Osteocyte (in vitro differentiated cells): ENCODE results near the gene NFKBIA. TPM values are rescaled to one million over a fixed set of nuclear protein-coding genes. Genes with fewer than 3 reads are reported as not detected.
A peak's percentile ranks its signal among the peaks of the same experiment; 100 is the strongest.

Experiments
- DNase-seq: peaks from one replicate; pipeline ENCODE4 v3.0.0; 2021; ENCODE audit warnings: mixed read lengths; ENCODE audit not compliant: unreplicated experiment; ENCODE audit errors: extremely low spot score
- H3K27ac Mint-ChIP-seq: one replicate; pipeline ENCODE4 v1.8.0; 2021; ENCODE audit warnings: mild to moderate bottlenecking, mixed read lengths; ENCODE audit not compliant: unreplicated experiment
- H3K27me3 Mint-ChIP-seq: one replicate; pipeline ENCODE4 v1.8.0; 2021; ENCODE audit warnings: mixed read lengths; ENCODE audit not compliant: unreplicated experiment
- H3K36me3 Mint-ChIP-seq: one replicate; pipeline ENCODE4 v1.8.0; 2021; ENCODE audit warnings: mixed read lengths; ENCODE audit not compliant: unreplicated experiment
- H3K4me1 Mint-ChIP-seq: one replicate; pipeline ENCODE4 v1.8.0; 2021; ENCODE audit warnings: mixed read lengths; ENCODE audit not compliant: unreplicated experiment
- H3K4me3 Mint-ChIP-seq: one replicate; pipeline ENCODE4 v1.8.0; 2021; ENCODE audit warnings: mild to moderate bottlenecking, moderate library complexity, mixed read lengths; ENCODE audit not compliant: unreplicated experiment
- H3K9me3 Mint-ChIP-seq: one replicate; pipeline ENCODE4 v1.8.0; 2021; ENCODE audit warnings: mixed read lengths; ENCODE audit not compliant: unreplicated experiment
- CTCF ChIP-seq: fragments of 200-600 bp; sonication (generic); IDR thresholded peaks from 2 replicates; pipeline ENCODE4 v1.5.0; 2021; ENCODE audit warnings: antibody characterized with exemption, mild to moderate bottlenecking, moderate library complexity
- total RNA-seq: library from RNA; stranded (reverse); gene quantifications from 2 replicates; pipeline ENCODE4 v1.2.1, GENCODE V29; 2021

NFKBIA gene
- total RNA-seq, 1 donor from 2014 or later = 58.9 TPM

GRCh38 chr14:35395283-35395682, 9.3 kb downstream of the NFKBIA start:
- Mint-ChIP-seq H3K36me3 (peaks cover 7% of the 10 kb centered on the region), H3K9me3 (no peaks in the 10 kb centered on the region), H3K4me3 (no peak overlapping the region), H3K4me1 (peaks cover 39% of the 10 kb centered on the region), H3K27ac (no peak overlapping the region), H3K27me3 (no peaks in the 10 kb centered on the region)
- TF ChIP-seq CTCF = no peak
- no peak for DNase-seq

- H3K36me3 Mint-ChIP-seq = peaks cover 4% of the 10 kb centered on the region
- DNase-seq = no peak
- no peak overlapping the region for H3K27ac Mint-ChIP-seq
- H3K4me1 Mint-ChIP-seq = peaks cover 38% of the 10 kb centered on the region
- no peak for TF ChIP-seq CTCF
- H3K27me3 Mint-ChIP-seq = no peaks in the 10 kb centered on the region
- no peaks in the 10 kb centered on the region for H3K9me3 Mint-ChIP-seq
- H3K4me3 Mint-ChIP-seq = no peak overlapping the region
Measured at GRCh38 chr14:35394326-35395013, 10.1 kb downstream of the NFKBIA start.

GRCh38 chr14:35393826-35394225, 10.7 kb downstream of the NFKBIA start:
- H3K9me3 Mint-ChIP-seq = no peaks in the 10 kb centered on the region
- TF ChIP-seq CTCF = no peak
- H3K27me3 Mint-ChIP-seq = no peaks in the 10 kb centered on the region
- no peak for DNase-seq
- H3K36me3 Mint-ChIP-seq = no peaks in the 10 kb centered on the region
- no peak overlapping the region for H3K4me3 Mint-ChIP-seq
- peaks cover 33% of the 10 kb centered on the region for H3K4me1 Mint-ChIP-seq
- H3K27ac Mint-ChIP-seq = peak overlapping the region; percentile 1

- no peak for TF ChIP-seq CTCF
- H3K36me3 Mint-ChIP-seq = no peaks in the 10 kb centered on the region
- no peaks in the 10 kb centered on the region for H3K9me3 Mint-ChIP-seq
- DNase-seq = no peak
- no peaks in the 10 kb centered on the region for H3K27me3 Mint-ChIP-seq
- H3K27ac Mint-ChIP-seq = no peak overlapping the region
- no peak overlapping the region for H3K4me3 Mint-ChIP-seq
- H3K4me1 Mint-ChIP-seq = peaks cover 32% of the 10 kb centered on the region
Measured at GRCh38 chr14:35392103-35392502, 12.4 kb downstream of the NFKBIA start.

DNA sequence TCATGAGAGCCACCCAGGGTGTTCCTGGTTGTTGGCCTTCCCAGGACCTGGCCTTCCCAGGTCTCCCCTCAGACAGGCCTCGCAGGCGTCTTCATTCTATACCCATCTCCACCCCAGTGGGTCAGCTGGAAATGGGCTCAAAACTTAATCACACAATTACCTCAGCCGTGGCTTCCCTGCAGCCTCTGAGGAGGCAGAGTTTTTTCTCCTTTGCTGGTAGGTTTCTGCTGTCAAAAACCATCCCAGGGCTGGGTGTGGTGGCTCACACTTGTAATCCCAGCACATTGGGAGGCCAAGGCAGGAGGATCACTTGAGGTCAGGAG, 13.2 kb downstream of the NFKBIA start:
- Mint-ChIP-seq H3K9me3 (no peaks in the 10 kb centered on the region), H3K27me3 (no peaks in the 10 kb centered on the region), H3K4me1 (peaks cover 37% of the 10 kb centered on the region), H3K27ac (no peak overlapping the region), H3K36me3 (no peaks in the 10 kb centered on the region), H3K4me3 (no peak overlapping the region)
- no peak for TF ChIP-seq CTCF
- no peak for DNase-seq
